A673 (cell line): Measurements from ENCODE around the gene HMOX2.

Source experiments
- EZH2 ChIP-seq: fragments of 200-600 bp; sonication (generic); IDR thresholded peaks from 2 replicates; pipeline ENCODE4 v1.6.1; 2017; ENCODE audit warnings: borderline replicate concordance, low read depth, mild to moderate bottlenecking, mixed read lengths, antibody characterized with exemption, low read length; ENCODE audit not compliant: poor library complexity, severe bottlenecking
- TF ChIP-seq, protein P1 (sequence below): fragments of 300-800, 200-600 bp; sonication (generic); conservative IDR thresholded peaks from 2 replicates; pipeline ENCODE4 v1.5.1; 2017; ENCODE audit warnings: low read depth, mild to moderate bottlenecking, antibody characterized with exemption, low read length, moderate library complexity, mixed read lengths

DNA sequence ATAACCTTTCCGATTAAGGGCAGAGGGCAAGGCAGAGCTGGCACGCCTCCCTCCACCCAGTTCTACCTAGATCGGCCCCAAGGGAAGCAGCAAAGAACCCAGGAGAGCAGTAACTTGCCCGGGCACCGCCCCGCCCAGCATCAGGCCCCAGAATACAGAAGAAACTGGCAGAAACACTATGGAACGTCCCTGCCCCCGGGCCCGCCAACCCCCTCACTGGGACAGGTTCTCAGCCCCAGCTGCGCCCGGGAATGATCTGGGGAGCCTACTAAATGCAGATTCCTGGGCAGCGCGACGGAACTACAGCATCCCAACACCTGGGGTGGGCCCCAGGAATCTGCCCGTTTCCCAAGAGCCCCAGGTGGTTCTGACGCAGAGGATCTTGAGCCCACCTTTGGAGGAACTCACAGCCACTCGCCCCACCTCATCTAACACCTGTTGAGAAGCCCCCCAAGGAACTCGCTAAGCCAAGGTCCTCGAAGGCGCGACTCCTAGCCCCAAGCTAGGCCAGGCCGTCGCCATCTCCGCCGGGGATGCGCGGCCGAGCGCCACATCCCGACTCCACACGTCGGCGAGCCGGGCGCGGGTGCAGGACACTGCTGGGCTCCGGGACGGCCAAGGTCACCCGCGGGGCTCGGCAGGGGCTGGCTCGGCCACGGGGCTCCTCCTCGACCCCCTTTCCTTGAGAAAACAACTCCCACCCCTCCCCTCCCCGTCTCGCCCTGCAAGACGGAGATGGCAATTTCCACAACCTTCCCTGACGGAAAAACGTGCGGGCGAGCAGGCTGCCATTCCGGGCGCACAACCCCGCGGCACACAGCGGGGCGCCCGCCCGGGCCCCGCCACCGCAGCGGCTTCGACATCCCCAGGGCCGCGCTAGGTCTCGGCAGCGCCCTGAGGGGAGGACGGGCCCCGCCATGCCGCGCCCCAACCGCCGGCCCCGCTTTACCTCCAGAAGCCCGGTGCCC lies 61.5 kb downstream of the HMOX2 start:
- TF ChIP-seq, protein P1, sequence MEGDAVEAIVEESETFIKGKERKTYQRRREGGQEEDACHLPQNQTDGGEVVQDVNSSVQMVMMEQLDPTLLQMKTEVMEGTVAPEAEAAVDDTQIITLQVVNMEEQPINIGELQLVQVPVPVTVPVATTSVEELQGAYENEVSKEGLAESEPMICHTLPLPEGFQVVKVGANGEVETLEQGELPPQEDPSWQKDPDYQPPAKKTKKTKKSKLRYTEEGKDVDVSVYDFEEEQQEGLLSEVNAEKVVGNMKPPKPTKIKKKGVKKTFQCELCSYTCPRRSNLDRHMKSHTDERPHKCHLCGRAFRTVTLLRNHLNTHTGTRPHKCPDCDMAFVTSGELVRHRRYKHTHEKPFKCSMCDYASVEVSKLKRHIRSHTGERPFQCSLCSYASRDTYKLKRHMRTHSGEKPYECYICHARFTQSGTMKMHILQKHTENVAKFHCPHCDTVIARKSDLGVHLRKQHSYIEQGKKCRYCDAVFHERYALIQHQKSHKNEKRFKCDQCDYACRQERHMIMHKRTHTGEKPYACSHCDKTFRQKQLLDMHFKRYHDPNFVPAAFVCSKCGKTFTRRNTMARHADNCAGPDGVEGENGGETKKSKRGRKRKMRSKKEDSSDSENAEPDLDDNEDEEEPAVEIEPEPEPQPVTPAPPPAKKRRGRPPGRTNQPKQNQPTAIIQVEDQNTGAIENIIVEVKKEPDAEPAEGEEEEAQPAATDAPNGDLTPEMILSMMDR: no peak
- TF ChIP-seq EZH2: no peak
